Measurements from ENCODE around the gene MAML2. TPM values are rescaled to one million over a fixed set of nuclear protein-coding genes. Genes with fewer than 3 reads are reported as not detected.

The MAML2 gene
- total and polyA plus RNA-seq, 2 experiments from 2014 or later: 2.0 to 7.1 TPM

DNA sequence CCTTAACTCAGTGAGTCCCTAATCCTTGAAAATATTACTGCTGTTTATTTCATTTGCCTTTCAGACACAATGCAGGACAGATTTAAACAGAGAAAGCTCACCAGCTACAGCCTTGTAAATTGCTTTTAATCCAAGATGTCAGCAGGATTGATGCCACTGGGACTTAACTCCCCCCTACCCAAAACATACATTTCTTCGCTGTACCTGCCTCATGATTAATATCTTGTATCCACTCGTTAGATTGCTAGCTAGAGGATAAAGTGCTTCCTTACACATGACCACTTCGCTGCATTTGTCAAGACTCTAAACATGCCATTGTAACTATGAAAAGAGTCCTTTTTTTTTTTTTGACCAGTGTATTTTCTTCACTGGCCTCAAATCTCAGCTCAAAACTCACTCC, 236.3 kb downstream of the MAML2 start:
- no peaks in the 10 kb centered on the region for H3K36me3 Mint-ChIP-seq (ENCODE audit: low read depth)
- no peaks in the 10 kb centered on the region for H3K79me2 ChIP-seq (replicated peaks; ENCODE audit: insufficient read depth)
- peaks cover 7% of the 10 kb centered on the region for H3K9me2 ChIP-seq (ENCODE audit: insufficient read depth)
- no peak overlapping the region for H3K4me3 ChIP-seq
- H2AFZ ChIP-seq: no peak overlapping the region
- no peaks in the 10 kb centered on the region for H3K27me3 ChIP-seq (ENCODE audit: insufficient read depth)
- H3K4me3 Mint-ChIP-seq: no peak overlapping the region
- ATAC-seq (no peak), DNase-seq (ENCODE audit: low spot score) (no peak)
- H3K4me1 Mint-ChIP-seq: peaks cover 20% of the 10 kb centered on the region
- no peak overlapping the region for H3K27ac Mint-ChIP-seq
- peaks cover 23% of the 10 kb centered on the region for H3K4me1 ChIP-seq (ENCODE audit: insufficient read depth)
- no peaks in the 10 kb centered on the region; the same call in 1 of the 2 replicates for H3F3A ChIP-seq (replicated peaks; ENCODE audit: low read depth)
- no peaks in the 10 kb centered on the region for H4K20me1 ChIP-seq (replicated peaks; ENCODE audit: insufficient read depth)
- H3K4me2 ChIP-seq: no peak overlapping the region
- H3K27me3 Mint-ChIP-seq (ENCODE audit: insufficient read depth, low read depth, poor library complexity): no peaks in the 10 kb centered on the region
- no peaks in the 10 kb centered on the region for H3K9me3 Mint-ChIP-seq
- no peak for TF ChIP-seq ZNF114 (CRISPR knock-in tag; IDR thresholded peaks at IDR 0.05)
- no peak for TF ChIP-seq EZH2phosphoT487 (IDR thresholded peaks at IDR 0.05; ENCODE audit: unreplicated experiment)
- no peak for TF ChIP-seq CREB1 (CRISPR knock-in tag; IDR thresholded peaks at IDR 0.05; ENCODE audit: low read depth)
- TF ChIP-seq STAT1 (IDR thresholded peaks at IDR 0.05; ENCODE audit: unreplicated experiment): no peak
- TF ChIP-seq ZNF331 (CRISPR knock-in tag; IDR thresholded peaks at IDR 0.05; ENCODE audit: low read depth): no peak
- TF ChIP-seq JUNB (IDR thresholded peaks at IDR 0.05; ENCODE audit: unreplicated experiment): no peak
- TF ChIP-seq POLR2AphosphoS5 (IDR thresholded peaks at IDR 0.05; ENCODE audit: low read depth): no peak
- TF ChIP-seq ETS1 (IDR thresholded peaks at IDR 0.05): no peak
- no peak for TF ChIP-seq CTCF (conservative IDR thresholded peaks at IDR 0.05; ENCODE audit: low read depth in 2 of 2)
- TF ChIP-seq NANOG (IDR thresholded peaks at IDR 0.05; ENCODE audit: borderline replicate concordance): no peak
- TF ChIP-seq EZH2 (IDR thresholded peaks at IDR 0.05; ENCODE audit: low read depth, unreplicated experiment): no peak
- TF ChIP-seq REST (IDR thresholded peaks at IDR 0.05; ENCODE audit: unreplicated experiment): no peak
- TF ChIP-seq, protein P1, sequence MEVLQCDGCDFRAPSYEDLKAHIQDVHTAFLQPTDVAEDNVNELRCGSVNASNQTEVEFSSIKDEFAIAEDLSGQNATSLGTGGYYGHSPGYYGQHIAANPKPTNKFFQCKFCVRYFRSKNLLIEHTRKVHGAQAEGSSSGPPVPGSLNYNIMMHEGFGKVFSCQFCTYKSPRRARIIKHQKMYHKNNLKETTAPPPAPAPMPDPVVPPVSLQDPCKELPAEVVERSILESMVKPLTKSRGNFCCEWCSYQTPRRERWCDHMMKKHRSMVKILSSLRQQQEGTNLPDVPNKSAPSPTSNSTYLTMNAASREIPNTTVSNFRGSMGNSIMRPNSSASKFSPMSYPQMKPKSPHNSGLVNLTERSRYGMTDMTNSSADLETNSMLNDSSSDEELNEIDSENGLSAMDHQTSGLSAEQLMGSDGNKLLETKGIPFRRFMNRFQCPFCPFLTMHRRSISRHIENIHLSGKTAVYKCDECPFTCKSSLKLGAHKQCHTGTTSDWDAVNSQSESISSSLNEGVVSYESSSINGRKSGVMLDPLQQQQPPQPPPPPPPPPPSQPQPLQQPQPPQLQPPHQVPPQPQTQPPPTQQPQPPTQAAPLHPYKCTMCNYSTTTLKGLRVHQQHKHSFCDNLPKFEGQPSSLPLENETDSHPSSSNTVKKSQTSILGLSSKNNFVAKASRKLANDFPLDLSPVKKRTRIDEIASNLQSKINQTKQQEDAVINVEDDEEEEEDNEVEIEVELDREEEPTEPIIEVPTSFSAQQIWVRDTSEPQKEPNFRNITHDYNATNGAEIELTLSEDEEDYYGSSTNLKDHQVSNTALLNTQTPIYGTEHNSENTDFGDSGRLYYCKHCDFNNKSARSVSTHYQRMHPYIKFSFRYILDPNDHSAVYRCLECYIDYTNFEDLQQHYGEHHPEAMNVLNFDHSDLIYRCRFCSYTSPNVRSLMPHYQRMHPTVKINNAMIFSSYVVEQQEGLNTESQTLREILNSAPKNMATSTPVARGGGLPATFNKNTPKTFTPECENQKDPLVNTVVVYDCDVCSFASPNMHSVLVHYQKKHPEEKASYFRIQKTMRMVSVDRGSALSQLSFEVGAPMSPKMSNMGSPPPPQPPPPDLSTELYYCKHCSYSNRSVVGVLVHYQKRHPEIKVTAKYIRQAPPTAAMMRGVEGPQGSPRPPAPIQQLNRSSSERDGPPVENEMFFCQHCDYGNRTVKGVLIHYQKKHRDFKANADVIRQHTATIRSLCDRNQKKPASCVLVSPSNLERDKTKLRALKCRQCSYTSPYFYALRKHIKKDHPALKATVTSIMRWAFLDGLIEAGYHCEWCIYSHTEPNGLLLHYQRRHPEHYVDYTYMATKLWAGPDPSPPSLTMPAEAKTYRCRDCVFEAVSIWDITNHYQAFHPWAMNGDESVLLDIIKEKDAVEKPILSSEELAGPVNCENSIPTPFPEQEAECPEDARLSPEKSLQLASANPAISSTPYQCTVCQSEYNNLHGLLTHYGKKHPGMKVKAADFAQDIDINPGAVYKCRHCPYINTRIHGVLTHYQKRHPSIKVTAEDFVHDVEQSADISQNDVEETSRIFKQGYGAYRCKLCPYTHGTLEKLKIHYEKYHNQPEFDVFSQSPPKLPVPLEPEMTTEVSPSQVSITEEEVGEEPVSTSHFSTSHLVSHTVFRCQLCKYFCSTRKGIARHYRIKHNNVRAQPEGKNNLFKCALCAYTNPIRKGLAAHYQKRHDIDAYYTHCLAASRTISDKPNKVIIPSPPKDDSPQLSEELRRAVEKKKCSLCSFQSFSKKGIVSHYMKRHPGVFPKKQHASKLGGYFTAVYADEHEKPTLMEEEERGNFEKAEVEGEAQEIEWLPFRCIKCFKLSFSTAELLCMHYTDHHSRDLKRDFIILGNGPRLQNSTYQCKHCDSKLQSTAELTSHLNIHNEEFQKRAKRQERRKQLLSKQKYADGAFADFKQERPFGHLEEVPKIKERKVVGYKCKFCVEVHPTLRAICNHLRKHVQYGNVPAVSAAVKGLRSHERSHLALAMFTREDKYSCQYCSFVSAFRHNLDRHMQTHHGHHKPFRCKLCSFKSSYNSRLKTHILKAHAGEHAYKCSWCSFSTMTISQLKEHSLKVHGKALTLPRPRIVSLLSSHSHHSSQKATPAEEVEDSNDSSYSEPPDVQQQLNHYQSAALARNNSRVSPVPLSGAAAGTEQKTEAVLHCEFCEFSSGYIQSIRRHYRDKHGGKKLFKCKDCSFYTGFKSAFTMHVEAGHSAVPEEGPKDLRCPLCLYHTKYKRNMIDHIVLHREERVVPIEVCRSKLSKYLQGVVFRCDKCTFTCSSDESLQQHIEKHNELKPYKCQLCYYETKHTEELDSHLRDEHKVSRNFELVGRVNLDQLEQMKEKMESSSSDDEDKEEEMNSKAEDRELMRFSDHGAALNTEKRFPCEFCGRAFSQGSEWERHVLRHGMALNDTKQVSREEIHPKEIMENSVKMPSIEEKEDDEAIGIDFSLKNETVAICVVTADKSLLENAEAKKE (CRISPR knock-in tag; IDR thresholded peaks at IDR 0.05): no peak
- H3K27ac ChIP-seq (ENCODE audit: low read depth): no peak overlapping the region
- H3K36me3 ChIP-seq (ENCODE audit: insufficient read depth): no peaks in the 10 kb centered on the region

Data from GM23338 (cell line).